SU-DHL-6 (cell line): ENCODE measurements around the gene ADAMTS17.

ENCODE experiments used
- CTCF ChIP-seq: fragments of 200-600 bp; sonication (generic); IDR thresholded peaks from one replicate; pipeline ENCODE4 v1.5.1; 2017; ENCODE audit warnings: antibody characterized with exemption, mild to moderate bottlenecking, low read length, moderate library complexity; ENCODE audit not compliant: insufficient read depth, poor library complexity, severe bottlenecking
- EZH2phosphoT487 ChIP-seq: fragments of 200-600 bp; sonication (generic), shearing (Covaris generic); conservative IDR thresholded peaks from 2 replicates; pipeline ENCODE4 v1.6.1; 2018; ENCODE audit warnings: mild to moderate bottlenecking, antibody characterized with exemption, low read length, moderate library complexity, mixed read lengths

- TF ChIP-seq CTCF = no peak
- no peak for TF ChIP-seq EZH2phosphoT487
These were observed 148.4 kb downstream of the ADAMTS17 start for GRCh38 chr15:100193277-100193860.
